Retinal pigment epithelial cell (primary cell): Measurements from ENCODE around the gene ZDHHC22.

Source experiments
- DNase-seq: peaks from one replicate; pipeline ENCODE4 v3.0.0-alpha.2; 2010; ENCODE audit warnings: low read depth
- H3K4me3 ChIP-seq: 2 replicates; pipeline ENCODE4 v1.5.1; 2011; ENCODE audit warnings: mild to moderate bottlenecking, low read length, control low read depth, moderate library complexity
- CTCF ChIP-seq: conservative IDR thresholded peaks from 2 replicates; pipeline ENCODE4 v1.5.1; 2011; ENCODE audit warnings: low read depth, low read length, control low read depth, inconsistent platforms

ZDHHC22 gene

GRCh38 chr14:77139022-77139421 is 2.6 kb downstream of the ZDHHC22 start:
- no peak for TF ChIP-seq CTCF

GRCh38 chr14:77133720-77134338 is 7.8 kb downstream of the ZDHHC22 start:
- H3K4me3 ChIP-seq, result no peak overlapping the region
- peak; percentile 31 for DNase-seq
- TF ChIP-seq CTCF, result no peak

More at GRCh38 chr14:77139022-77139421, 2.6 kb downstream of the ZDHHC22 start:
- H3K4me3 ChIP-seq, result no peak overlapping the region
- DNase-seq, result no peak

GRCh38 chr14:77131871-77132486 is 9.6 kb downstream of the ZDHHC22 start:
- H3K4me3 ChIP-seq, result no peak overlapping the region
- no peak for TF ChIP-seq CTCF
- no peak for DNase-seq

- no peak for TF ChIP-seq CTCF
- DNase-seq, result no peak
Measured at GRCh38 chr14:77131206-77131605, 10.4 kb downstream of the ZDHHC22 start.

GRCh38 chr14:77130386-77130785 is 11.2 kb downstream of the ZDHHC22 start:
- no peak for DNase-seq
- no peak for TF ChIP-seq CTCF
- H3K4me3 ChIP-seq, result no peak overlapping the region

More at GRCh38 chr14:77131206-77131605, 10.4 kb downstream of the ZDHHC22 start:
- no peak overlapping the region for H3K4me3 ChIP-seq

GRCh38 chr14:77128414-77128891 is 13.1 kb downstream of the ZDHHC22 start:
- H3K4me3 ChIP-seq, result no peak overlapping the region
- no peak for DNase-seq
- no peak for TF ChIP-seq CTCF

GRCh38 chr14:77126461-77126990 is 15.1 kb downstream of the ZDHHC22 start:
- H3K4me3 ChIP-seq, result no peak overlapping the region
- no peak for DNase-seq
- TF ChIP-seq CTCF, result no peak
